IMR-90 (cell line): ENCODE measurements around the gene ELFN1. TPM values are rescaled to one million over a fixed set of nuclear protein-coding genes. Genes with fewer than 3 reads are reported as not detected.

Experiments
- ATAC-seq: fragments of 200-7000 bp; cut with Tn5 transposase; 2 replicates; pipeline ENCODE4 v1.9.1; 2020; ENCODE audit warnings: low read depth, mild to moderate bottlenecking, moderate library complexity
- BruUV-seq: library from RNA; stranded (reverse); fragments of 400-500 nt; replicated peaks from 2 replicates; lab custom pipeline; 2021; lab: Mats Ljungman, UMichigan
- CTCF ChIA-PET: fragments of 300-600 bp; formaldehyde crosslinking; extraction: SDS; loops from one replicate; lab custom pipeline; 2021; ENCODE audit warnings: antibody characterized with exemption; lab: Yijun Ruan, JAX
- POLR2A ChIA-PET: fragments of 300-600 bp; sonication (Branson Sonifier 250); formaldehyde crosslinking; loops from one replicate; lab custom pipeline; 2022; ENCODE audit warnings: antibody characterized with exemption; ENCODE audit not compliant: unreplicated experiment; lab: Charles Lee
- DNase-seq: peaks from one replicate; pipeline ENCODE4 v3.0.0; 2013
- H2AFZ ChIP-seq: replicated peaks from 2 replicates; pipeline ENCODE3; 2013; ENCODE audit warnings: low read length, mild to moderate bottlenecking; ENCODE audit not compliant: poor library complexity
- H2AK5ac ChIP-seq: 2 replicates; pipeline ENCODE4 v1.6.1; 2013; ENCODE audit warnings: low read depth, low read length, inconsistent platforms
- H2AK9ac ChIP-seq: replicated peaks from 2 replicates; pipeline ENCODE3; 2013; ENCODE audit warnings: mild to moderate bottlenecking, low read depth, low read length, moderate library complexity; ENCODE audit not compliant: poor library complexity
- H2BK120ac ChIP-seq: 2 replicates; pipeline ENCODE4 v1.6.1; 2013; ENCODE audit warnings: low read depth, low read length, inconsistent platforms
- H2BK15ac ChIP-seq: 3 replicates; pipeline ENCODE4 v1.6.1; 2013; ENCODE audit warnings: low read depth, low read length, inconsistent platforms
- H2BK20ac ChIP-seq: 2 replicates; pipeline ENCODE4 v1.6.1; 2013; ENCODE audit warnings: low read depth, mild to moderate bottlenecking, inconsistent platforms, low read length, moderate library complexity
- H2BK5ac ChIP-seq: 2 replicates; pipeline ENCODE4 v1.6.1; 2013; ENCODE audit warnings: mild to moderate bottlenecking, low read depth, low read length, inconsistent platforms; ENCODE audit not compliant: poor library complexity, severe bottlenecking
- H3K14ac ChIP-seq: replicated peaks from 2 replicates; pipeline ENCODE4 v1.6.1; 2013; ENCODE audit warnings: low read depth, low read length, inconsistent platforms
- H3K18ac ChIP-seq: 2 replicates; pipeline ENCODE4 v1.6.1; 2013; ENCODE audit warnings: low read depth, low read length, control low read depth
- H3K23ac ChIP-seq: 2 replicates; pipeline ENCODE4 v1.6.1; 2013; ENCODE audit warnings: low read depth, low read length, inconsistent platforms
- H3K27ac ChIP-seq: 2 replicates; pipeline ENCODE4 v1.5.1; 2013; ENCODE audit warnings: mild to moderate bottlenecking, control low read depth, low read length; ENCODE audit not compliant: insufficient read depth
- H3K27me3 ChIP-seq: 2 replicates; pipeline ENCODE4 v1.6.1; 2013; ENCODE audit warnings: low read length; ENCODE audit not compliant: control insufficient read depth, insufficient read depth
- H3K36me3 ChIP-seq: 2 replicates; pipeline ENCODE4 v1.6.1; 2013; ENCODE audit warnings: low read length, mixed read lengths; ENCODE audit not compliant: control insufficient read depth, insufficient read depth
- H3K4ac ChIP-seq: 2 replicates; pipeline ENCODE4 v1.6.1; 2013; ENCODE audit warnings: low read depth, low read length, inconsistent platforms
- H3K4me1 ChIP-seq: 2 replicates; pipeline ENCODE4 v1.6.1; 2013; ENCODE audit warnings: low read length, mixed read lengths; ENCODE audit not compliant: control insufficient read depth, insufficient read depth
- H3K4me2 ChIP-seq: 2 replicates; pipeline ENCODE4 v1.6.1; 2013; ENCODE audit warnings: low read depth, mild to moderate bottlenecking, control low read depth, low read length, moderate library complexity
- H3K4me3 ChIP-seq: 2 replicates; pipeline ENCODE4 v1.5.1; 2013; ENCODE audit warnings: low read depth, mild to moderate bottlenecking, control low read depth, low read length, moderate library complexity; ENCODE audit not compliant: insufficient read depth
- H3K56ac ChIP-seq: 2 replicates; pipeline ENCODE4 v1.6.1; 2013; ENCODE audit warnings: low read length, inconsistent platforms; ENCODE audit not compliant: insufficient read depth; ENCODE audit errors: extremely low read depth
- H3K79me1 ChIP-seq, 2 experiments: 2 replicates each; pipeline ENCODE4 v1.6.1; 2013; ENCODE audit warnings: low read length in 2 of 2, inconsistent platforms in 1 of 2, low read depth in 1 of 2
- H3K9ac ChIP-seq: 2 replicates; pipeline ENCODE4 v1.6.1; 2013; ENCODE audit warnings: low read depth, low read length, control low read depth
- H3K9me1 ChIP-seq: 2 replicates; pipeline ENCODE4 v1.6.1; 2013; ENCODE audit warnings: low read length, inconsistent platforms; ENCODE audit not compliant: insufficient read depth
- H3K9me3 ChIP-seq: 2 replicates; pipeline ENCODE4 v1.6.1; 2013; ENCODE audit warnings: low read length; ENCODE audit not compliant: control insufficient read depth, insufficient read depth
- H4K20me1 ChIP-seq: 2 replicates; pipeline ENCODE4 v1.6.1; 2013; ENCODE audit warnings: low read length, inconsistent platforms; ENCODE audit not compliant: insufficient read depth
- H4K5ac ChIP-seq: 2 replicates; pipeline ENCODE4 v1.6.1; 2013; ENCODE audit warnings: mild to moderate bottlenecking, low read depth, low read length, control low read depth
- H4K8ac ChIP-seq, 2 experiments: 2 replicates each; pipeline ENCODE4 v1.6.1; 2013; ENCODE audit warnings: low read depth in 2 of 2, low read length in 2 of 2, control low read depth in 1 of 2, inconsistent platforms in 1 of 2
- H4K91ac ChIP-seq: 2 replicates; pipeline ENCODE4 v1.6.1; 2013; ENCODE audit warnings: low read depth, low read length, inconsistent platforms; ENCODE audit not compliant: insufficient read depth
- BHLHE40 ChIP-seq: fragments of 150-350 bp; IDR thresholded peaks from 2 replicates; pipeline ENCODE4 v1.6.1; 2016; ENCODE audit warnings: mild to moderate bottlenecking, low read depth, low read length
- CEBPB ChIP-seq: IDR thresholded peaks from 2 replicates; pipeline ENCODE4 v1.6.1; 2012; ENCODE audit warnings: low read depth, low read length, improper control_type of control experiment
- FOS ChIP-seq: fragments of 150-350 bp; IDR thresholded peaks from 2 replicates; pipeline ENCODE4 v1.6.1; 2016; ENCODE audit warnings: low read depth, low read length
- MXI1 ChIP-seq: IDR thresholded peaks from 2 replicates; pipeline ENCODE4 v1.6.1; 2012; ENCODE audit warnings: low read depth, mild to moderate bottlenecking, low read length, moderate library complexity, borderline replicate concordance
- NFE2L2 ChIP-seq: fragments of 150-350 bp; IDR thresholded peaks from 2 replicates; pipeline ENCODE4 v1.6.1; 2016; ENCODE audit warnings: low read depth, mild to moderate bottlenecking, low read length
- POLR2A ChIP-seq: IDR thresholded peaks from 2 replicates; pipeline ENCODE4 v1.6.1; 2012; ENCODE audit warnings: mild to moderate bottlenecking, low read depth, low read length
- RCOR1 ChIP-seq: IDR thresholded peaks from 2 replicates; pipeline ENCODE4 v1.6.1; 2012; ENCODE audit warnings: mild to moderate bottlenecking, low read length, improper control_type of control experiment; ENCODE audit not compliant: insufficient replicate concordance
- RFX5 ChIP-seq: IDR thresholded peaks from 2 replicates; pipeline ENCODE4 v1.8.0; 2012; ENCODE audit warnings: low read depth, mild to moderate bottlenecking, low read length, moderate library complexity
- WGBS, 2 experiments: methylation state at CpG; one replicate each; pipeline versions ENCODE4 v1.1.5 to v1.1.7; 2013; ENCODE audit warnings: missing lambda C conversion rate in 2 of 2; ENCODE audit not compliant: insufficient read length in 1 of 2; ENCODE audit errors: extremely low coverage in 2 of 2; 5-methylcytosine and 5-hydroxymethylcytosine counted together
- dilution Hi-C: fragments of 300-500 bp; cut with HindIII; formaldehyde crosslinking; loops from one replicate; pipeline ENCODE4 v1.14.3; 2018; ENCODE audit warnings: low sequenced_read_pairs; ENCODE audit not compliant: unreplicated experiment
- in situ Hi-C: fragments of 300-500 bp; cut with MboI; formaldehyde crosslinking; loops from 3 replicates; pipeline ENCODE4 v1.14.3; 2019; ENCODE audit warnings: low sequenced_read_pairs, inconsistent platforms, mixed read lengths
- intact Hi-C: fragments of 100-400 bp; cut with micrococcal nuclease; formaldehyde crosslinking; loops from 2 replicates; pipeline ENCODE4 v1.10.0; 2022
- polyA plus RNA-seq, 3 experiments: library from polyadenylated mRNA; depleted of rRNA; stranded (reverse); fragments of >200 nt; gene quantifications; 2 replicates each; pipeline ENCODE4 v1.2.3, GENCODE V29; 2012; ENCODE audit warnings: low replicate concordance in 1 of 3
- total RNA-seq: library from RNA; depleted of rRNA; stranded (reverse); fragments of >200 nt; gene quantifications from 2 replicates; pipeline ENCODE4 v1.2.3, GENCODE V29; 2012
- TF ChIP-seq, protein P1 (sequence below): fragments of 150-350 bp; IDR thresholded peaks from 2 replicates; pipeline ENCODE4 v1.6.1; 2016; ENCODE audit warnings: low read depth, mild to moderate bottlenecking, low read length, moderate library complexity, borderline replicate concordance
- TF ChIP-seq, protein P2 (sequence below): fragments of 150-350 bp; IDR thresholded peaks from 2 replicates; pipeline ENCODE4 v1.6.1; 2017; ENCODE audit warnings: mild to moderate bottlenecking, antibody characterized with exemption, low read length, low read depth
- TF ChIP-seq, protein P3 (sequence below): conservative IDR thresholded peaks from 2 replicates; pipeline ENCODE4 v1.5.1; 2012; ENCODE audit warnings: mild to moderate bottlenecking, low read depth, low read length, improper control_type of control experiment

Gene ELFN1
- total and polyA plus RNA-seq, 2 of the 4 experiments (the other 2 are of a cell fraction): 1.6 to 5.2 TPM

DNA sequence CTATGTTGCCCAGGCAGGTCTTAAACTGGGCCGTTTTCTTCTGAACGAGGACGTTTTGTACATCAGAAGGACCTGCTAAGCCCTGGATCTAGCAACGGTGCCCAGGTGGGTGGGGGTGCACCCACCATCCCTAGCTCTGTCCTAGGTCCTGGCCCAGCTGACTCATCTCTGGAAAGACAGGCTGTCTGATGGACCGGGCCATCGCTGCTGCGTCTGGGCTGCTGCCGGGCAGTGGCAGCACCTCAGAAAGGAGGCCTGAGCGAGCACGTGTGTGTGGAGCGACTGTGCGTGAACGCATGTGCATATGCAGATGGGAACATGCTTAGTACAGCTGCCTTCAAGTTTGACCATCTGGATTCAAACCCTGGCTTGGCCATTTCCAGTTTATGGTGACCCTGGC, 7.3 kb upstream of the ELFN1 start:
- ATAC-seq (no peak), DNase-seq (no peak)
- H4K91ac ChIP-seq: no peak overlapping the region
- H3K79me1 ChIP-seq: no peaks in the 10 kb centered on the region
- H4K5ac ChIP-seq: no peak overlapping the region
- H3K4ac ChIP-seq: no peak overlapping the region
- no TSS peak for BruUV-seq
- no peak overlapping the region for H3K4me2 ChIP-seq
- no peak overlapping the region for H2BK120ac ChIP-seq
- no peak overlapping the region for H3K18ac ChIP-seq
- in situ Hi-C loops (no loop called here), intact Hi-C loops (no loop called here), dilution Hi-C loops (no loop called here)
- H3K27me3 ChIP-seq: peaks cover 51% of the 10 kb centered on the region
- H2AFZ ChIP-seq: no peak overlapping the region
- no peak overlapping the region for H3K23ac ChIP-seq
- H3K14ac ChIP-seq: no peak overlapping the region
- H3K56ac ChIP-seq: no peak overlapping the region
- 74% methylated on average over 13 of the region's 13 CpGs; no CpG with 5 or more reads in 1 of the 2 experiments for WGBS, 2 experiments
- no peak overlapping the region for H4K8ac ChIP-seq
- no peak overlapping the region for H3K27ac ChIP-seq
- H3K9ac ChIP-seq: no peak overlapping the region
- no peak overlapping the region for H2BK20ac ChIP-seq
- no peaks in the 10 kb centered on the region for H3K9me1 ChIP-seq
- no peaks in the 10 kb centered on the region for H3K36me3 ChIP-seq
- no peak overlapping the region for H2AK9ac ChIP-seq
- H4K20me1 ChIP-seq: no peaks in the 10 kb centered on the region
- H3K9me3 ChIP-seq: peaks cover 2% of the 10 kb centered on the region; the same call in 1 of the 2 replicates
- no peak overlapping the region for H2BK5ac ChIP-seq
- CTCF ChIA-PET: no interaction called here
- no peak overlapping the region for H3K4me3 ChIP-seq
- H2BK15ac ChIP-seq: no peak overlapping the region
- H2AK5ac ChIP-seq: no peak overlapping the region
- POLR2A ChIA-PET: no interaction called here
- TF ChIP-seq, protein P1, sequence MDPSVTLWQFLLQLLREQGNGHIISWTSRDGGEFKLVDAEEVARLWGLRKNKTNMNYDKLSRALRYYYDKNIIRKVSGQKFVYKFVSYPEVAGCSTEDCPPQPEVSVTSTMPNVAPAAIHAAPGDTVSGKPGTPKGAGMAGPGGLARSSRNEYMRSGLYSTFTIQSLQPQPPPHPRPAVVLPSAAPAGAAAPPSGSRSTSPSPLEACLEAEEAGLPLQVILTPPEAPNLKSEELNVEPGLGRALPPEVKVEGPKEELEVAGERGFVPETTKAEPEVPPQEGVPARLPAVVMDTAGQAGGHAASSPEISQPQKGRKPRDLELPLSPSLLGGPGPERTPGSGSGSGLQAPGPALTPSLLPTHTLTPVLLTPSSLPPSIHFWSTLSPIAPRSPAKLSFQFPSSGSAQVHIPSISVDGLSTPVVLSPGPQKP: no peak
- TF ChIP-seq, protein P2, sequence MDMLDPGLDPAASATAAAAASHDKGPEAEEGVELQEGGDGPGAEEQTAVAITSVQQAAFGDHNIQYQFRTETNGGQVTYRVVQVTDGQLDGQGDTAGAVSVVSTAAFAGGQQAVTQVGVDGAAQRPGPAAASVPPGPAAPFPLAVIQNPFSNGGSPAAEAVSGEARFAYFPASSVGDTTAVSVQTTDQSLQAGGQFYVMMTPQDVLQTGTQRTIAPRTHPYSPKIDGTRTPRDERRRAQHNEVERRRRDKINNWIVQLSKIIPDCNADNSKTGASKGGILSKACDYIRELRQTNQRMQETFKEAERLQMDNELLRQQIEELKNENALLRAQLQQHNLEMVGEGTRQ: no peak
- TF ChIP-seq POLR2A: no peak
- TF ChIP-seq, protein P3, sequence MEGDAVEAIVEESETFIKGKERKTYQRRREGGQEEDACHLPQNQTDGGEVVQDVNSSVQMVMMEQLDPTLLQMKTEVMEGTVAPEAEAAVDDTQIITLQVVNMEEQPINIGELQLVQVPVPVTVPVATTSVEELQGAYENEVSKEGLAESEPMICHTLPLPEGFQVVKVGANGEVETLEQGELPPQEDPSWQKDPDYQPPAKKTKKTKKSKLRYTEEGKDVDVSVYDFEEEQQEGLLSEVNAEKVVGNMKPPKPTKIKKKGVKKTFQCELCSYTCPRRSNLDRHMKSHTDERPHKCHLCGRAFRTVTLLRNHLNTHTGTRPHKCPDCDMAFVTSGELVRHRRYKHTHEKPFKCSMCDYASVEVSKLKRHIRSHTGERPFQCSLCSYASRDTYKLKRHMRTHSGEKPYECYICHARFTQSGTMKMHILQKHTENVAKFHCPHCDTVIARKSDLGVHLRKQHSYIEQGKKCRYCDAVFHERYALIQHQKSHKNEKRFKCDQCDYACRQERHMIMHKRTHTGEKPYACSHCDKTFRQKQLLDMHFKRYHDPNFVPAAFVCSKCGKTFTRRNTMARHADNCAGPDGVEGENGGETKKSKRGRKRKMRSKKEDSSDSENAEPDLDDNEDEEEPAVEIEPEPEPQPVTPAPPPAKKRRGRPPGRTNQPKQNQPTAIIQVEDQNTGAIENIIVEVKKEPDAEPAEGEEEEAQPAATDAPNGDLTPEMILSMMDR: no peak
- TF ChIP-seq CEBPB: no peak
- TF ChIP-seq BHLHE40: no peak
- no peak for TF ChIP-seq FOS
- TF ChIP-seq MXI1: no peak
- no peak for TF ChIP-seq RFX5
- no peak for TF ChIP-seq NFE2L2
- TF ChIP-seq RCOR1: no peak
- H3K4me1 ChIP-seq: peaks cover 2% of the 10 kb centered on the region; the same call in 1 of the 2 replicates
